K562 (cell line): ENCODE data around the gene LACTB. TPM values are rescaled to one million over a fixed set of nuclear protein-coding genes. Genes with fewer than 3 reads are reported as not detected.

Experiments used
- HOXB6 ChIP-seq: fragments of 250-450 bp; sonication (Bioruptor Pico); IDR thresholded peaks from 2 replicates; pipeline ENCODE4 v1.5.1; 2022; ENCODE audit warnings: mild to moderate bottlenecking, borderline replicate concordance
- NCOA2 ChIP-seq, 2 experiments: fragments of 450-650 bp; IDR thresholded peaks; 2 replicates each; pipeline ENCODE4 v1.6.1; 2018; ENCODE audit warnings: mild to moderate bottlenecking in 2 of 2, moderate library complexity in 1 of 2; ENCODE audit not compliant: partially characterized antibody in 2 of 2
- POLR2B ChIP-seq: fragments of 450-650 bp; IDR thresholded peaks from 2 replicates; pipeline ENCODE4 v1.6.1; 2018; ENCODE audit warnings: low read depth; ENCODE audit not compliant: partially characterized antibody
- RBM25 ChIP-seq: fragments of 200-400 bp; formaldehyde crosslinking; IDR thresholded peaks from 2 replicates; pipeline ENCODE4 v1.6.1; 2018; ENCODE audit warnings: low read length, low read depth, moderate library complexity; ENCODE audit not compliant: severe bottlenecking
- RFX7 ChIP-seq: fragments of 250-450 bp; sonication (Bioruptor Pico); IDR thresholded peaks from 2 replicates; pipeline ENCODE4 v1.5.1; 2021; ENCODE audit warnings: mild to moderate bottlenecking
- polyA plus RNA-seq, 8 experiments: library from polyadenylated mRNA; depleted of rRNA in 4 of 8; stranded (reverse) in 5 of 8; unstranded in 3 of 8; fragments of >200 nt; fragmentation: Nextera tagmentation in 2 of 8; fragmentation: Illumina TruSeq in 1 of 8; extraction: Ambion mirVana in 2 of 8; extraction: Trizol in 1 of 8; gene quantifications; 2 replicates each; pipeline versions ENCODE4 v1.2.1 to v1.2.3, GENCODE V29; 2011 to 2014; ENCODE audit warnings: inconsistent platforms in 1 of 8, missing spikeins in 1 of 8
- total RNA-seq, 7 experiments: library from RNA; depleted of rRNA in 6 of 7; stranded (reverse); fragments of >200 nt in 6 of 7; fragmentation: Illumina TruSeq in 2 of 7; extraction: Trizol in 2 of 7; gene quantifications; 2 replicates each; pipeline versions ENCODE4 v1.2.1 to v1.2.3, GENCODE V29; 2011 to 2021; ENCODE audit warnings: low replicate concordance in 1 of 7
- TF ChIP-seq, protein P1 (sequence below), 2 experiments: fragments of 450-650 bp in 1 of 2; sonication (generic) in 1 of 2; formaldehyde crosslinking in 1 of 2; IDR thresholded peaks; 2 replicates each; pipeline versions ENCODE4 v1.7.1 to v1.9.0; 2016 to 2022; ENCODE audit warnings: inconsistent platforms in 1 of 2, mild to moderate bottlenecking in 1 of 2, missing genetic modification reagents in 1 of 2
- TF ChIP-seq, protein P2 (sequence below): sonication (generic); formaldehyde crosslinking; IDR thresholded peaks from 2 replicates; pipeline ENCODE4 v1.8.1; 2023; ENCODE audit warnings: mild to moderate bottlenecking, missing genetic modification reagents
- TF ChIP-seq, protein P3 (sequence below): fragments of 150-350 bp; conservative IDR thresholded peaks from 2 replicates; pipeline ENCODE4 v1.6.1; 2014; ENCODE audit warnings: low read length
- TF ChIP-seq, protein P4 (sequence below): sonication (generic); formaldehyde crosslinking; IDR thresholded peaks from 2 replicates; pipeline ENCODE4 v1.4.0; 2020; ENCODE audit warnings: mild to moderate bottlenecking, missing genetic modification reagents

LACTB gene
- total and polyA plus RNA-seq, 9 of the 15 experiments (the other 6 are each of a cell fraction or from before 2014, with no cell fraction given): 3.1 to 15.5 (median 9.8) TPM

DNA sequence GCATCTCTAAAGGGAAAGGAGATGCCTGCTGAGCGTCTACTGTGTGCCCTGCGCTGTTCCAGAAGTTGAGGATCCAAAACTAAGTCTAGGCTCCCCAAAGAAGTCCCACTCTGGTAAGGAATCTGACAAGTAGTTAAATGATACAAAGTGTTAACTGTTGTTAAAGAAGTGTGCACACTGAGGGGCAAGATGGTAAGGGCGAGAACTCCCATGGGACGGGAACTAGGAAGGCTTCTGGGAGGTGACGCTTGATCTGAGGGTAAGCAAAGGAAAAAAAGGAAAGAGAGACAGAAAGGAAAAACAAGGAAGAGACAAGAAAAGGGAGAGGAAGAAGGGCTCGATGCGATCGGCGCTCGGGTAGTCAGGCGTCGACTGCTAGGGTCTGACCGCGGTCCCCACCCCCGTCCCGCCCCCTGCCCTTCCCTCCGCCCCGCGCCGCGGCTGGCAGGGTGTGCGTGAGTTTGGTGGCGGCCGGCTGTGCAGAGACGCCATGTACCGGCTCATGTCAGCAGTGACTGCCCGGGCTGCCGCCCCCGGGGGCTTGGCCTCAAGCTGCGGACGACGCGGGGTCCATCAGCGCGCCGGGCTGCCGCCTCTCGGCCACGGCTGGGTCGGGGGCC is at the start of gene LACTB (continued):
- TF ChIP-seq, protein P1, sequence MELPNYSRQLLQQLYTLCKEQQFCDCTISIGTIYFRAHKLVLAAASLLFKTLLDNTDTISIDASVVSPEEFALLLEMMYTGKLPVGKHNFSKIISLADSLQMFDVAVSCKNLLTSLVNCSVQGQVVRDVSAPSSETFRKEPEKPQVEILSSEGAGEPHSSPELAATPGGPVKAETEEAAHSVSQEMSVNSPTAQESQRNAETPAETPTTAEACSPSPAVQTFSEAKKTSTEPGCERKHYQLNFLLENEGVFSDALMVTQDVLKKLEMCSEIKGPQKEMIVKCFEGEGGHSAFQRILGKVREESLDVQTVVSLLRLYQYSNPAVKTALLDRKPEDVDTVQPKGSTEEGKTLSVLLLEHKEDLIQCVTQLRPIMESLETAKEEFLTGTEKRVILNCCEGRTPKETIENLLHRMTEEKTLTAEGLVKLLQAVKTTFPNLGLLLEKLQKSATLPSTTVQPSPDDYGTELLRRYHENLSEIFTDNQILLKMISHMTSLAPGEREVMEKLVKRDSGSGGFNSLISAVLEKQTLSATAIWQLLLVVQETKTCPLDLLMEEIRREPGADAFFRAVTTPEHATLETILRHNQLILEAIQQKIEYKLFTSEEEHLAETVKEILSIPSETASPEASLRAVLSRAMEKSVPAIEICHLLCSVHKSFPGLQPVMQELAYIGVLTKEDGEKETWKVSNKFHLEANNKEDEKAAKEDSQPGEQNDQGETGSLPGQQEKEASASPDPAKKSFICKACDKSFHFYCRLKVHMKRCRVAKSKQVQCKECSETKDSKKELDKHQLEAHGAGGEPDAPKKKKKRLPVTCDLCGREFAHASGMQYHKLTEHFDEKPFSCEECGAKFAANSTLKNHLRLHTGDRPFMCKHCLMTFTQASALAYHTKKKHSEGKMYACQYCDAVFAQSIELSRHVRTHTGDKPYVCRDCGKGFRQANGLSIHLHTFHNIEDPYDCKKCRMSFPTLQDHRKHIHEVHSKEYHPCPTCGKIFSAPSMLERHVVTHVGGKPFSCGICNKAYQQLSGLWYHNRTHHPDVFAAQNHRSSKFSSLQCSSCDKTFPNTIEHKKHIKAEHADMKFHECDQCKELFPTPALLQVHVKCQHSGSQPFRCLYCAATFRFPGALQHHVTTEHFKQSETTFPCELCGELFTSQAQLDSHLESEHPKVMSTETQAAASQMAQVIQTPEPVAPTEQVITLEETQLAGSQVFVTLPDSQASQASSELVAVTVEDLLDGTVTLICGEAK (IDR thresholded peaks at IDR 0.05): 0 out of 2 replicates have a peak, but pooled peaks have one; percentile 46
- TF ChIP-seq, protein P1 (CRISPR knock-in tag; IDR thresholded peaks at IDR 0.05): no peak
- no peak for TF ChIP-seq HOXB6 (CRISPR knock-in tag)
- TF ChIP-seq, protein P2, sequence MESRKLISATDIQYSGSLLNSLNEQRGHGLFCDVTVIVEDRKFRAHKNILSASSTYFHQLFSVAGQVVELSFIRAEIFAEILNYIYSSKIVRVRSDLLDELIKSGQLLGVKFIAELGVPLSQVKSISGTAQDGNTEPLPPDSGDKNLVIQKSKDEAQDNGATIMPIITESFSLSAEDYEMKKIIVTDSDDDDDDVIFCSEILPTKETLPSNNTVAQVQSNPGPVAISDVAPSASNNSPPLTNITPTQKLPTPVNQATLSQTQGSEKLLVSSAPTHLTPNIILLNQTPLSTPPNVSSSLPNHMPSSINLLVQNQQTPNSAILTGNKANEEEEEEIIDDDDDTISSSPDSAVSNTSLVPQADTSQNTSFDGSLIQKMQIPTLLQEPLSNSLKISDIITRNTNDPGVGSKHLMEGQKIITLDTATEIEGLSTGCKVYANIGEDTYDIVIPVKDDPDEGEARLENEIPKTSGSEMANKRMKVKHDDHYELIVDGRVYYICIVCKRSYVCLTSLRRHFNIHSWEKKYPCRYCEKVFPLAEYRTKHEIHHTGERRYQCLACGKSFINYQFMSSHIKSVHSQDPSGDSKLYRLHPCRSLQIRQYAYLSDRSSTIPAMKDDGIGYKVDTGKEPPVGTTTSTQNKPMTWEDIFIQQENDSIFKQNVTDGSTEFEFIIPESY: no peak
- TF ChIP-seq RFX7: no peak
- no peak for TF ChIP-seq RBM25
- TF ChIP-seq, protein P3, sequence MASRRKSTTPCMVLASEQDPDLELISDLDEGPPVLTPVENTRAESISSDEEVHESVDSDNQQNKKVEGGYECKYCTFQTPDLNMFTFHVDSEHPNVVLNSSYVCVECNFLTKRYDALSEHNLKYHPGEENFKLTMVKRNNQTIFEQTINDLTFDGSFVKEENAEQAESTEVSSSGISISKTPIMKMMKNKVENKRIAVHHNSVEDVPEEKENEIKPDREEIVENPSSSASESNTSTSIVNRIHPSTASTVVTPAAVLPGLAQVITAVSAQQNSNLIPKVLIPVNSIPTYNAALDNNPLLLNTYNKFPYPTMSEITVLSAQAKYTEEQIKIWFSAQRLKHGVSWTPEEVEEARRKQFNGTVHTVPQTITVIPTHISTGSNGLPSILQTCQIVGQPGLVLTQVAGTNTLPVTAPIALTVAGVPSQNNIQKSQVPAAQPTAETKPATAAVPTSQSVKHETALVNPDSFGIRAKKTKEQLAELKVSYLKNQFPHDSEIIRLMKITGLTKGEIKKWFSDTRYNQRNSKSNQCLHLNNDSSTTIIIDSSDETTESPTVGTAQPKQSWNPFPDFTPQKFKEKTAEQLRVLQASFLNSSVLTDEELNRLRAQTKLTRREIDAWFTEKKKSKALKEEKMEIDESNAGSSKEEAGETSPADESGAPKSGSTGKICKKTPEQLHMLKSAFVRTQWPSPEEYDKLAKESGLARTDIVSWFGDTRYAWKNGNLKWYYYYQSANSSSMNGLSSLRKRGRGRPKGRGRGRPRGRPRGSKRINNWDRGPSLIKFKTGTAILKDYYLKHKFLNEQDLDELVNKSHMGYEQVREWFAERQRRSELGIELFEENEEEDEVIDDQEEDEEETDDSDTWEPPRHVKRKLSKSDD: no peak
- TF ChIP-seq, protein P4, sequence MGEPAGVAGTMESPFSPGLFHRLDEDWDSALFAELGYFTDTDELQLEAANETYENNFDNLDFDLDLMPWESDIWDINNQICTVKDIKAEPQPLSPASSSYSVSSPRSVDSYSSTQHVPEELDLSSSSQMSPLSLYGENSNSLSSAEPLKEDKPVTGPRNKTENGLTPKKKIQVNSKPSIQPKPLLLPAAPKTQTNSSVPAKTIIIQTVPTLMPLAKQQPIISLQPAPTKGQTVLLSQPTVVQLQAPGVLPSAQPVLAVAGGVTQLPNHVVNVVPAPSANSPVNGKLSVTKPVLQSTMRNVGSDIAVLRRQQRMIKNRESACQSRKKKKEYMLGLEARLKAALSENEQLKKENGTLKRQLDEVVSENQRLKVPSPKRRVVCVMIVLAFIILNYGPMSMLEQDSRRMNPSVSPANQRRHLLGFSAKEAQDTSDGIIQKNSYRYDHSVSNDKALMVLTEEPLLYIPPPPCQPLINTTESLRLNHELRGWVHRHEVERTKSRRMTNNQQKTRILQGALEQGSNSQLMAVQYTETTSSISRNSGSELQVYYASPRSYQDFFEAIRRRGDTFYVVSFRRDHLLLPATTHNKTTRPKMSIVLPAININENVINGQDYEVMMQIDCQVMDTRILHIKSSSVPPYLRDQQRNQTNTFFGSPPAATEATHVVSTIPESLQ (CRISPR knock-in tag): no peak
- TF ChIP-seq POLR2B: peak; percentile 66
- TF ChIP-seq NCOA2 (IDR thresholded peaks at IDR 0.05; ENCODE audit: partially characterized antibody in 2 of 2): no peak
